DMS79 treated with DMSO at 0.1 percent for 48 hours (cell line): Measurements from ENCODE around the gene INF2.

Experiments used
- DNase-seq: peaks from one replicate; lab custom pipeline; 2025; lab: John Stamatoyannopoulos, UW

Gene INF2

DNA sequence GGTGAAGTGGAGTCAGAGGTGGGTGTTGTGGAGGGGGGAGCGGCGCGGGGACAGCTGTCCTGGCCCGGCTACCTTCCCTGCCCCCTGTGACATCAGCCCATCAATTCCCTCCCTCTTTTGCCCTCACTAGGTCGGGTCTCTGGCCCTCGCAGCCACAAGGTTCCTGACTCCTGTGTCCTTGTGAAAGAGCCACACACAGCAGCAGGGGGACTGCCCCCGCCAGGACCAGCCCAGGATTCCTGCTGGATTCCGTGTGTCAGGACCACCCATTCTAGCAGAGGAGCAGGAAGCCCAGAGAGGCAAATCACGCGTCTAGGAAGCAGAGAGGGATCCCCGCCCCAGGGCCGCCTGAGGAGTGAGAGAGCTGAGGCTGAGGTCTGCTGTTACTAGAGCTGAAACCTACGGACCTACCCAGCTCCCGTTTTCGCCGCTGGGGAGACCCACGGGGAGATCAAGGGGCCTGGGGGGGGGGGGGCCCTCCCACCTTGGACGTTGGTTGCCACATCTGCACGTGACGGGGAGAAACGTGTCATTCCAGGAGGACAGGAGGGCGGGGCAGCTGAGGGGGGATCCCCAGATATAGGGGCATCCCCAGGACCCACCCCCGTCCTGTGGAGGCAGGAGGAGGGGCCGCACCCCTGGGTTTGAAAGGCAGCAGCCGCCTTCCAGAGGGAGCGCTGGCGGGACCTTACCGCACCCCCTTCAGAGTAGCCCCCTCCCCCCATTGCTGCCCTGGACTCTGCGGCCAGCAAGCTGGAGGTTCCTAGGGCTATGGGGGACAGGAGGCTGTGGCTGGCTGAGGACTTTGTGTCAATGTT is 12.5 kb upstream of the INF2 start:
- no peak for DNase-seq

DNA sequence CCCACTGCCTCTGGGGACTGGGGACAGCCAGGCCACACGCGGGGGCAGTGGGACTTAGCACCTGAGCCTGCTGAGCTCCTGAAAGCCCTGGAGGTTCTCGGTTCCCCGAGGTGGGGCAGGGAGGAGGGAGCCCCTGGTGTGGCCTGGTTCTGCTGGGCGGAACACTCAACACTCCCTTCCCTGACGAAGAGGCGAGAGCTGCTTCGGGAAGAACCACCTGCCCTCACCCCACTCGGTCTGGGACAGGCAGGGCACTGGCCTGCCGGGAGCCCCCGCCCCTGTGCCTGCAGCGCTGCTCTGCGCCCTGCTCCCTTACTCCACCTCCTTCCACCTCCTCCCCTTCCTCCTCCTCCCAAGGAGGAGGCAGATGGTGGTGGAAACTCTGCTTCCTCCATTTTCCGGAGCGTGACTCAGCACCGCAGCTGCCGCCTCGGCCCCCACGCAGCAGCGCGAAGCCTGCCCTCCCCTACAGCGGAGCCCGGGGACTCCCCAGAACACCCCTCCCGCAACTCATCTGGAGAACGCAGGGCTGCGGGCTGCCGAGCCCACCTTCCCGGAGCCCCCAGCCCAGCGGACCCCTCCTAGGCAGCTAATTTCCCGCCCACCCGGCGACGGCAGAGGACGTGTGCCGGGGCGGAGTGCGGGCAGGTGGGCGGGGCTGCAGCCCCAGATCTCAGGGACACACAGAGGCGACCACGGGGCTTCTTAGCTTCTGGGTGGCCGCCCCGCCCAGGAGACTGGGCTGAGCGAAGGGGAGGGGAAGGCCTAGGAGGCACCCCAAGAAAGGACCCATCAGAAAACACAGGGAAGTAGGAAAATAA is 11.7 kb upstream of the INF2 start:
- DNase-seq, result peak; percentile 94

- DNase-seq, result peak; percentile 94
Observed at GRCh38 chr14:104678346-104678745, 11.1 kb upstream of the INF2 start.

GRCh38 chr14:104678901-104679705 is 10.3 kb upstream of the INF2 start:
- no peak for DNase-seq

DNA sequence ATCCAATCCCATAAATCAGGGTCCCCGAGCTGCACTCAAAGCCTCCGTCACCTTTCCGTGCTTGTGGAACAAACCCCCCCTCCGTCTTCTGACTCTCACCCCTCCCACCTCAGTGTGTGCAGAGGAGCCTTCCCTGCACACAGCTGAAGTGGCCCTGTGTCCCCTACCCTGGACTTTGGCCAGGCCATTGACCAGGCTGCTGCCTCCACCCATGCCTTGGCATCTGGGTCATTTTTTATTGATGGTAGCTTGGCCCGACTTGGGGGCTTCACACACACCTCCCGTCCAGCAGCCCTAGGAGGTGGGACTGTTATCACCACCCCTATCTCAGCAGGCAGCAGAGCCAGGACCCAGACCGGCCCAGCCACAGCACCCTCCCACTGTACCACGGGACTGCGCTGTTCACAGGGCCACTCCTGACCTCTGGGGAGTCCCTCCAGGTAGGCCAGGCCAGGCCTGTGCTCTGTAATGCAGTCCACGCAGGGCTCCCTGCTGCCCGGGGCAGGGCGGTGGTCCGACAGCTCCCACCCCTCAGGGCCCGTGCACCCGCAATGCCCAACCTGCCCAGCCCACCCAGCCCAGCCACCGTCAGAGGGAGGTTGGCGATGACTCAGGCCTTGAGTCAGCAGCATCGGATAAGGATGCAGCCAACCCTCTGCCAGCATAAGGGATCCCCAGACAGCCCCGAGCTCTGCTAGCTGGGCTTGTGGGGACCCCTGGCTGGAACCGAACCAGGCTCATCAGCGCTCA is 9.2 kb upstream of the INF2 start:
- DNase-seq, result no peak

DNA sequence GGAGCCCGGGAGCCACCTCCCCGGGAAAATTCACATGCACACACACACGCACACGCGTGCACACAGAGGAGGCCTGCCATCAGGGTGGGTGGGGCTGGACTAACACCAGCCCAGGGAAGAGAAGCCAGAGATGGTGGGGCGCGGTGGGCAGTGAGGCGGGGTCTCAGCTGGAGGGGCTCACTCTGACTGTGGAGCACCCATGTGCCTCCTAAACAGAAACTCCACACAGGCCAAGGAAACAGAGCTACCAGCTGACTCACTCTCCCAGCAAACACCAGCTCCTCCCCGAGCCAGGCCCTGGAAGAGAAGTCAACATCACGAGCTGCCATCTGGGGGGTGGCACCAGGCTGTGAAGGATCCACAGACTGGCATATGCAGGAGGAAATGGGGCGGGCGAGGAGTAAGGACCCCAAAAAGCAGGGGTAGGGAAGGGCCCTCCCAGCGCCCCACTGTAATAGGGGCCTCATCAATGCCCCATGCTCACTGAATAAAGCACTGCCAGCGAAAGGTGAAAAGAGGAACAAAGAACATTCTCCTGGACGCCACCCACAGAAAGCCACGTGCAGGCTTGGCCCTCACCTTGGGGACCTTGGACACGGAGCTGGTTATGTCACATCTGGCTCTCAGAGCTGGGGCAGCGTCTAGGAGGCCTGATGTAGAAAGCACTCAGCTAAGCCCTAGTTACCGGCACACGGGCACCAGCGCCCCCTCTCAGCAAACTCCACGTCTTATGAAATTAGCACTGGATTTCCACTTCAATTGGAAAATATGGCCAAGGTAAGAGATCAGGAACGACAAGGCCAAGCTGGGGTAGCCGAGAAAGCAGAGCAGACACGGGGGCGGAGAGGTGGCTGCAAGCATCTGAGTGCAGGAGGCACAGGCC is 8.4 kb upstream of the INF2 start:
- DNase-seq, result no peak

GRCh38 chr14:104681689-104682074 is 7.7 kb upstream of the INF2 start:
- DNase-seq, result no peak

DNA sequence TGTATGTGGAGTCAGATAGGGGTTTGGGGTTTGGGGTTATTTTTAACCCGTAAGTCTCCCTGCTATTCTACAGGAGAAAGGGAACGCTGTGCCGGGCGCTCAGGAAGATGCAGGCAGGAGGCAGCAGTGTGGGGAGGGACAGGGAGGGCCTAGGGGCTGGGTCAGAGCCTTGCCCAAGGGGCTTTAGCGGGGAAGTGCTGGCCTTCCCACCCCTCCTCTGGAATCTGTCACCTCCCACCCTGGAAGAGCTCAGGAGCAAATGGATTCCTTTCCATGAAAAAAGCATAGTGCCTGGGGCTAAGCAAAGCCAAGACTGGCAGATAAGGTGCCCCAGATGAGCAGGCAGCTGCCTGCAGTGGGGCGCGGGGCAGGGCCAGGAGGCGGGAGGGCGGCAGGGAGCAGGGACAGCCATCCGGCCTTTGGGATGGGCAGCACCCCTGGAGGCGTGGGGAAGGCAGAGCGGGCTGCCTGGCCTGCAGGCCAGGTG is 7.3 kb upstream of the INF2 start:
- no peak for DNase-seq

DNA sequence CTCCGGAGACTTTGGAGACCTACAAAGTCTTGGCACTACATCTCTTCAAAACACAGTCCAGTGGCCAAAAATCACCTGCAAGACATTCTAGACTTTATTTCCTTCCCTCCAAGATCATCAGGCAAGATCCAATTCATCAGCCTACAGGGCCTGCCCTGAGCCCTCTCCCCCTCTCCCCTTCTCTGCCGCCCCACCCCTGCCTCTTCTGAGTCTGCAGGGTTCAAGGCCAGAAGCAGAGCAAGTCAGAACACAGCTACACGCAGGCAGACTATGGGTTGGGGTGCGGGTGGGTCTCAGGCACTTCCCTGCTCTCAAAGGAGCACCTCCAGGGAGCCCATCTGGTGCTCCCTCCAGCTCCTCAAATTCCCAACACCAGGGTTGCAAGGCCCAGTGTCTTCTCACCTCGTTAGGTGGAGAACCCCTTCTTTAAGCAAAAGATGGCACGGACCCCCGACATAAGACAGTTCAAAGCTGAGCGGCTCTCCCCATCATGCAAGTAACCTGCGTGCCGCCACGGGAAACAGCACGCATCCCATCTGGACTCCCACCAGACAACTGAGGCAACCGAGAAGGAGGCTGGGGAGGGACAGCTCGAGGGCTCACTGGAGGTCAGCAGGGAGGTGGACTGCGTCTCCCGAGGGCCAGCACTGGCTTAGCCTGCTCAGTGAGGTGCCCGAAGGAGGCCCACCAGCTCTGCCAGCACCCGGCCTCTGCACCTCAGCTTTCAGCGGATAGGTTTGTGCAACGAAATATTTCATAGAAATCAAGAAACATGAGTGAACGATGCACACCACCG is 5.6 kb upstream of the INF2 start:
- DNase-seq, result no peak

GRCh38 chr14:104684449-104684821 is 5.0 kb upstream of the INF2 start:
- no peak for DNase-seq

- no peak for DNase-seq
Observed at GRCh38 chr14:104685216-104685997, 4.0 kb upstream of the INF2 start.

DNA sequence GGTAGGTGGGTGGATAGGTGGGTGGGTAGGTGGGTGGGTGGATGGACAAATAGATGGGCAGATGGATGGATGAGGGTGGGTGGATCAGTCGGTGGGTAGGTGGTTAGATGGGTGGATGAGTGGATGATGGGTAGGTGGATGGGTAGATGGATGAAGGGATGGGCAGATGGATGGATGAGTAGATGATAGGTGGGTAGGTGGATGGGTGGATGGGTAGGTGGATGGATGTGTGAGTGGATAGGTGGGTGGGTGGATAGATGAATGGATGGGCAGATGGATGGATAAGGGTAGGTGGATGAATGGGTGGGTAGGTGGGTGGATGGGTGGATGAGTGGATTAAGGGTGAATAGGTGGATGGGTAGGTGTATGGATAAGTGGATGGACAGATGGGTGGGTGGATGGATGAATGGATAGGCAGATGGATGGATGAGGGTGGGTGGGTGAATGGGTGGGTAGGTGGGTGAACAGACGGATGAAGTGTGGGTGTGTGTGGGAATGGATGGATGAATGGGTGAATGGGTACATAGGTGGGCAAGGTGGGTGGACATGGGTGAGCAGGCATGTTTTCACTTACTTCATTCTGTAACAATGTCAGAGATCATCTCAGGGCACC is 3.3 kb upstream of the INF2 start:
- no peak for DNase-seq

DNA sequence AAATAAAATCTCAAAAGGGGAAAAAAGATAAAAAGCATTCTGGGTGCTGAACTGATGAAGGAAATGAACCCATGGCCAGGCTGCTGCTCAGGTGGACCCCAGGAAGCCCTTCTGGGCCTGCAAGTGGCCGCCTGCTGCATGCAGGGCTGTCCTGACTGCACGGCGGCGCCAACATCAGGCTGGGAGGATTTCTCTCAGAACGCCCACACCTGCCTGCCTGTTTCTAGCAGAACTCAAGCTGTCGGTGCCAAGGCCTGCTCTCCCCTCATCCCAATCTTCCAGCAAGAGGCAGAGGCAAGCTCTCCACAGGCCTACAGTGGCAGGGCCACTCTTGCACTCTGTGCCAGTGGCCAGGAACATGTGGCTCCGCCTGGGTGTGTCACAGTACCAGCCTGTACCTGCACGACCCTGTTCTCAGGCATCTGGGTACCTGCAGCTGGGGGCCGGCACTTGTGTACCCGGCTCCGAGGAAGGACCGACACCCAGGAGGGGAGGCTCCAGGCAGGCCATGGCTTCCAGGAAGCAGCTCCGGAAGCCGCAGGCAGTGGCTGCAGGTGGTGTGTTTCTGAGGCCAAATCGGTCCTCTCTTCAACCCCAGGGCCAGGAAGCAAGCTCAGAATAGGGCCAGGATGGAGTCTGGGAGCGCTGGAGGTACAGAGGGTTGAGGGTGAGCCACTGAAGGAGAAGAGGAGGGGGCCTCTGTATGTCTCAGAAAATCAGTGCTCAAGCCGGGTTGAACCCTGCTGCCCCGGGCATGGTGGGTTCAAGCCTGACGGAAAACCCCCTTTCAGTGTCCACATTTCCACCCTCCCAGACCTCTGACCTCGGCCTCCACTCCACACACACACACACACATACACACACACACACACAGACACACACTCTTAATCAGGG is 2.5 kb upstream of the INF2 start:
- DNase-seq, result no peak

DNA sequence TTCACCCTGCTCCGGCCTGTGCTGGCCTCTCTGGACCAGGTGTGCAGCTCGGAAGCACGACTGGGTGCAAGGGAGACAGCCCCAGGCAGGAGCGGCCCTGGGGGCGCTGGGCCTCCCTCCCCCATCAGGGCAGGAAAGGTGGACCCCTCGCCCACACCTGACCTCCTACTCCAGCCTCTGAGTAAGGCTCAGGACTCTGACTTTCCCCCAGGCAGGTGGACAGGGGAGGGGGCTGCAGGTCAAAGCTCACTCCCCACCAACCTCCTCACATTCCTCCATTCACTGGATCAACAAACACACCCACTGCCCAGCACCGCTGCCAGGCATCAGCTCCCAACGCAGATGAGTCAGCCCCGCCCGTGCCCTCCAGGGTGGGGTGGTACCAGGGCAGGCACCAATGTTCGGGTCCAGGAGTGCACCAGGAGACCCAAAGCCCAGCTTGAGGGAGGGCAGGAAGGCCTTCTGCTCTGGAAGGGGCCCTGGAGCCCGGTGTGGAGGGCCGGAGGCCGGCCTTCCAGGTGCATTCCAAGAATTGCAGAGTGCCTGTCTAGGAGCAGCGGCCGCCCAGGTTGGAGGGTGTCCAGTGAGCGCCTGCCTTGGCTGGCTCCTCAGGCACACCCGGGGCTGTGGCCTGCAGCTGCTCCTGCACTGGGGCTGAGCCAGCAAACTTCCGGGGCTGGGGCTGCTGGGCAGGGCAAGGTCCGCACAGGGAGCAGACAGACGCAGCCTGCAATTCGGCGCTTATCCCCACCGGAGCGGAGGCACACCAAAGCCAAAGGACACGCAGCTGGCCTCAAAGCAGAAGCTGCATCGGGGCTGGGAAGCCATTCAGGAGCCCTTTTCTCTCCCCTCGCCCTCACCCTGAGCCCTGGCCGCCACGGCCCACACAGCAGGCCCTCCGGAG is 1.6 kb upstream of the INF2 start:
- peak; percentile 33 for DNase-seq

- DNase-seq, result no peak
Observed at GRCh38 chr14:104688505-104689108, 811 bp upstream of the INF2 start.
